ENCODE measurements around the gene GALNTL6.

The GALNTL6 gene

GRCh38 chr4:172515266-172515879, 702.2 kb downstream of the GALNTL6 start:
- Histone ChIP-seq H4K20me1 (ENCODE audit: low read depth, low read length) (no peaks in the 10 kb centered on the region), H3K27me3 (ENCODE audit: low read length) (no peaks in the 10 kb centered on the region), H3K9me3 (ENCODE audit: insufficient read depth, low read length) (no peaks in the 10 kb centered on the region), H3F3A (ENCODE audit: insufficient read depth) (no peaks in the 10 kb centered on the region), H3K9me2 (replicated peaks; ENCODE audit: insufficient read depth, low read length) (no peaks in the 10 kb centered on the region), H2AFZ (ENCODE audit: low read depth, low read length, severe bottlenecking) (no peak overlapping the region), H3K9ac (ENCODE audit: low read length) (no peak overlapping the region), H3K36me3 (ENCODE audit: low read length) (no peaks in the 10 kb centered on the region), H3K4me3 (ENCODE audit: insufficient read depth, low read length, poor library complexity, severe bottlenecking) (no peak overlapping the region), H3K4me2 (ENCODE audit: low read depth, low read length, poor library complexity, severe bottlenecking) (no peak overlapping the region), H3K79me2 (ENCODE audit: insufficient read depth, low read length) (no peaks in the 10 kb centered on the region), H3K27ac (ENCODE audit: low read depth, low read length) (no peak overlapping the region)
- no peak for TF ChIP-seq EZH2phosphoT487 (conservative IDR thresholded peaks at IDR 0.05; ENCODE audit: low read length)
- TF ChIP-seq CTCF (IDR thresholded peaks at IDR 0.05; ENCODE audit: insufficient read depth, low read length, poor library complexity, severe bottlenecking): no peak

- no peak for TF ChIP-seq CTCF (IDR thresholded peaks at IDR 0.05; ENCODE audit: insufficient read depth, low read length, poor library complexity, severe bottlenecking)
- no peak for TF ChIP-seq EZH2phosphoT487 (conservative IDR thresholded peaks at IDR 0.05; ENCODE audit: low read length)
- Histone ChIP-seq H3K9me3 (ENCODE audit: insufficient read depth, low read length) (no peaks in the 10 kb centered on the region), H4K20me1 (ENCODE audit: low read depth, low read length) (no peaks in the 10 kb centered on the region), H3F3A (ENCODE audit: insufficient read depth) (no peaks in the 10 kb centered on the region), H3K9ac (ENCODE audit: low read length) (no peak overlapping the region), H3K4me2 (ENCODE audit: low read depth, low read length, poor library complexity, severe bottlenecking) (no peak overlapping the region), H2AFZ (ENCODE audit: low read depth, low read length, severe bottlenecking) (no peak overlapping the region), H3K4me3 (ENCODE audit: insufficient read depth, low read length, poor library complexity, severe bottlenecking) (no peak overlapping the region), H3K27me3 (ENCODE audit: low read length) (no peaks in the 10 kb centered on the region), H3K36me3 (ENCODE audit: low read length) (no peaks in the 10 kb centered on the region), H3K79me2 (ENCODE audit: insufficient read depth, low read length) (no peaks in the 10 kb centered on the region), H3K9me2 (replicated peaks; ENCODE audit: insufficient read depth, low read length) (no peaks in the 10 kb centered on the region), H3K27ac (ENCODE audit: low read depth, low read length) (no peak overlapping the region)
Measured at GRCh38 chr4:172517391-172517790, 704.2 kb downstream of the GALNTL6 start.

GRCh38 chr4:172521248-172521647, 708.0 kb downstream of the GALNTL6 start:
- Histone ChIP-seq H4K20me1 (ENCODE audit: low read depth, low read length) (no peaks in the 10 kb centered on the region), H3K36me3 (ENCODE audit: low read length) (no peaks in the 10 kb centered on the region), H3K27me3 (ENCODE audit: low read length) (no peaks in the 10 kb centered on the region), H3K9ac (ENCODE audit: low read length) (no peak overlapping the region), H3K4me3 (ENCODE audit: insufficient read depth, low read length, poor library complexity, severe bottlenecking) (no peak overlapping the region), H3K79me2 (ENCODE audit: insufficient read depth, low read length) (no peaks in the 10 kb centered on the region), H3K9me3 (ENCODE audit: insufficient read depth, low read length) (no peaks in the 10 kb centered on the region), H3K4me2 (ENCODE audit: low read depth, low read length, poor library complexity, severe bottlenecking) (no peak overlapping the region), H3F3A (ENCODE audit: insufficient read depth) (no peaks in the 10 kb centered on the region), H3K27ac (ENCODE audit: low read depth, low read length) (no peak overlapping the region), H2AFZ (ENCODE audit: low read depth, low read length, severe bottlenecking) (no peak overlapping the region), H3K9me2 (replicated peaks; ENCODE audit: insufficient read depth, low read length) (no peaks in the 10 kb centered on the region)
- TF ChIP-seq CTCF (IDR thresholded peaks at IDR 0.05; ENCODE audit: insufficient read depth, low read length, poor library complexity, severe bottlenecking) (no peak), EZH2phosphoT487 (conservative IDR thresholded peaks at IDR 0.05; ENCODE audit: low read length) (no peak)
